ENCODE data around the gene PDE4DIP.
"Not testable (repeated sequence)": the region's sequence is repeated elsewhere in the genome, so short reads cannot be mapped to it uniquely, and the experiment has no call there.

The PDE4DIP gene

DNA sequence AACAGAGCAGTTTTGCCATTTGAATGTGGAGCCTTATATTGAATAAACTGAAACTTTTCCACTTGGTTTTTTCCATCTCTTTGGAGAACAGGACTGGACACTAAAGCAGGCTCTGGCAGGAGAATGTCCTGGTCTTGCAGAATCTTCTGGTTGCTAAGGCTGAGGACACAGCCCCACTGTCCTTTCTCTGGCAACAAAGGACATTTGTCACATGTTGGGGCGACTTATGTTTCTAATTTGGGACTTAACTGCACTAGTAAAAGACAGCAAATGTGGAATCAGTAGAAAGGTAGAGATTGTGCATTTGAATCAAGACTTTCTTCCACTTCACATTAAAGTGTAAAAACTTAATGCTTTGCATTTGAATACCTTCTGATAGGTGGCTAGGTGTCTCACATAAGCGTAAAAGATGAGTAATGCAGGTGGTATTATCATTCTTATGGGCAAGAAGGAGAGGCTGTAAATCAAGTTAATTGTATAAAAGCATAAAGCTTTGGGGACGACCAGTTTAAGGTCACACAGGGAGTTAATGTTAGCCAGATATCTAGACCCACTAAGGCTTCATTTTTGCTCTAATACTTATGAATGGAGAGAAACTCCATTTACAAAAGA lies 74.7 kb downstream of the PDE4DIP start:
- DNase-seq (ENCODE audit: low read depth in 2 of 2) = not testable (repeated sequence)

- DNase-seq (ENCODE audit: low read depth in 2 of 2) = not testable (repeated sequence)
Observed at GRCh38 chr1:148921047-148921446, 76.8 kb downstream of the PDE4DIP start.

DNA sequence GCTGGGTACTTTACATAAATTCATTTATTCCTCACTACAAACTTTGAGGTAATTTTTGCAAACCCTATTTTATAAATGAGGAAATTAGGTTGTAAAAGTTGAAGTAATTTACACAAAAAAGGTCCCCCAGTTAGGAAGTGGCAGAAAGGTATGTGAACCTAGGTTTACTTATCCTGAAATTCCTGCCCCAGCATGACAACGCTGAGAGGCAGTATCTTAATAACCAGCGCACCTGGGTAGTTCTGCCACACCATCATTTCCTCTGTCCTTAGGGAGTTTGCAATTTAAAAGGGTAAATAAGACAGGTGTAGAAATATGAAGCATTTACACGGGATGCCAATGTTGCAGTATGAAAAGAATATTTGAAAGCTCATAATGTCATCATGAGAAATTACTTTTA lies 79.6 kb downstream of the PDE4DIP start:
- DNase-seq (ENCODE audit: low read depth in 2 of 2) = not testable (repeated sequence)

DNA sequence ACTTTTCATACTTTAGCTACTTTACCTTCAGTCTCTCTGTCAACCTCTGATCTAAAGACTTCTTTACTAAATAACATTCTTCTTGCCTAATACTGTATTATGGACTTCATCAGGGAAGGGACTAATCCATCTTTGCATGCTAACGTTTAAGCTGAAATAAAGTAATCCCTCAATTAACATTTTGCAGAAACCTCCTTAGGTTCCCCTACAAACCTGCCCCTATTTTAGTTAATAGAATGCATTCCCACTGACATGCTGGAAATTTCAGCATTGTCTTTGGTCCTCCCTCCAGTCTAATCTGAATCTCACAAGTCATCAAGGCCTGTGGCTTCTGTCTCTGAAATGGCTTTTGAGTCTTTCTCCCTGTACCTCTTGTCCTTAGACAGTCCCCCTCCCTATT lies 83.4 kb downstream of the PDE4DIP start:
- DNase-seq (ENCODE audit: low read depth in 2 of 2) = not testable (repeated sequence)

DNA sequence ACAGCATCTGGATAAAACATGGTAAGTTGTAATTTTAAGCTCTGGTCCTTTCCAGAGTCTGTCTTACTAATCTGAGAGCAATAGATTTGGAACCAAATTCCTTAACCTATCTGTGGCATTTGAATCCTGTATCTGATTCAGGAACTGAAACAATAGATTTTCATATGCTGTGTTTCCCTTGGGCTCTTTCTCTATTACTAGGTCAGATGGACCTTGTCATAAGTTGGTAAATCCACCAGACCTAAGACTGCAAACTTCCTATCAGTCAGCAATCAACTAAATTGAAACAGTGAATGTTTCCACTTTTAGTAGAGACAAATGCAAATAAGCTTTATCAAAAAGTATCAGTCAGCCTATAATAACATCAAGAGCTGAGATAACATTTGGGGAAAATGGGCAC lies 85.0 kb downstream of the PDE4DIP start:
- DNase-seq (ENCODE audit: low read depth in 2 of 2) = not testable (repeated sequence)

DNA sequence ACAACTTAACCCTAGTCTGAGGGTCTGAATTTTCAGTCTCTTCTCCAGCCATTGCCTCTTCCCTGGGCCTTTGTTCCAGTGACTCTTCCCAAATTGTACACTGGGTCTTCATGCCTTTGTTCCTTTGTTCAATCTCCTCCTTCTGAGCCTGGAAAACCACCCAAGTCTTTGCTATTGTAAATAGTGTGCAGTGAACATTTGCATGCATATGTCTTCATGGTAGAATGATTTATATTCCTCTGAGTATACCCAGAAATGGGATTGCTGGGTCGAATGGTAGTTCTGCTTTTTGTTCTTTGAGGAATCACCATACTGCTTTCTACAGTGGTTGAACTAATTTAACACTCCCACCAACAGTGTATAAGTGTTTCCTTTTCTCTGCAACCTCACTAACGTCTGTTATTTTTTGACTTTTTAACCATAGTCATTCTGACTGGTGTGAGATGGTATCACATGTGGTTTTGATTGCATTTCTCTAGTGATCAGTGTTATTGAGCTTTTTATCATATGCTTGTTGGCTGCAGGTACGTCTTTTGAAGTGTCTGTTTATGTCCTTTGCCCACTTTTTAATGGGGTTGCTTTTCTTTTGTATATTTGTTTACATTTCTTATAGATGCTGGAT lies 91.3 kb downstream of the PDE4DIP start:
- DNase-seq (ENCODE audit: low read depth in 2 of 2) = not testable (repeated sequence)

DNA sequence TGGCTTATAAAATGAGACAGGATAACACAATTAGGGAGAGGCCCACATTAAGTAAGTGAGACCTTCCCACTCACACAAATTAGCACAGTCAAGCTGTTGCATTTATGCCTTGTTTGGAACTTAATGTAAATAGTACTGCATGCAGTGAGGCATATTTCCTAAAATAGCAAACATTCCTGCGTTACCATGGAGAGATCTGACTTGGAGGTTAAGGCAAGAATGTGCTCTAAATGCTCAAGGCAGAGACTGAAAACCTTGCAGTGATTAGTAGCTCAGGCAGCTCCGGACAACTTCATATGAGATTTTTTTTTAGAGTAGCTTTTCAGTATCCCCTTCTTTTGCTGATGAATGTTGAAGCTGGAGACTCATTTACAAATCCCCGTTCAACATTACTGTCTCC lies 98.7 kb downstream of the PDE4DIP start:
- DNase-seq (ENCODE audit: low read depth in 2 of 2) = not testable (repeated sequence)

- DNase-seq (ENCODE audit: low read depth in 2 of 2) = not testable (repeated sequence)
Observed at GRCh38 chr1:148945130-148945529, 100.9 kb downstream of the PDE4DIP start.

- not testable (repeated sequence) for DNase-seq (ENCODE audit: low read depth in 2 of 2)
Observed at GRCh38 chr1:148948768-148949167, 104.5 kb downstream of the PDE4DIP start.

- DNase-seq (ENCODE audit: low read depth in 2 of 2) = peak; percentile 66 to 71
Observed at GRCh38 chr1:148951336-148952227, 107.4 kb downstream of the PDE4DIP start.

DNA sequence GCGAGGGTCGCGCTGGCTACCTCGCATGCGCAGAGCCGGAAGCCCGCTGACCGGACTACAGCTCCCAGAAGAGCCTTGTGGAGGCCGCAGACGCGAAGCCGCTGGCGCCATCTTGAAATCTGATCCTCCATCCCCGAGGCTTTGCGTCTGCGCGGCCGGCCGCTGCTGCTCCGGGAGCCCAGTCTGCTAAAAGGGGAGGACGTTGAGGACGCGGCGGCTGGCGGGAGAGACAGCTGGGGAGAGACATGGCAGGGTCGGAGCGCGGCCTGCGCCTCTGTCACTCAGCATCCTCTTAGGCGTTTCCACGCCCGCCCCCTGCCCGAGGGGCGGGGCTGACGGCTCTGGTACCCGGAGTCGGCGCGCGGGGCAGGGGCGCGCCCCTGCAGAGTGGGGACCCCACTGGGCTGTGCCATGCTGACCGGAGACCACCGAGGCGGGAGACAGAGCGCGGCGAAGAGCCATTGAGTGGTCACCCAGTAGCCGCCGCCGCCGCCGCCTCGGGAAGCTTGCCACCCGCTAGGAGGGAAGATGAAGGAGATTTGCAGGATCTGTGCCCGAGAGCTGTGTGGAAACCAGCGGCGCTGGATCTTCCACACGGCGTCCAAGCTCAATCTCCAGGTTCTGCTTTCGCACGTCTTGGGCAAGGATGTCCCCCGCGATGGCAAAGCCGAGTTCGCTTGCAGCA lies 108.2 kb downstream of the PDE4DIP start:
- not testable (repeated sequence) for DNase-seq (ENCODE audit: low read depth in 2 of 2)

- not testable (repeated sequence) for DNase-seq (ENCODE audit: low read depth in 2 of 2)
Observed at GRCh38 chr1:148952938-148953616, 108.8 kb downstream of the PDE4DIP start.

GRCh38 chr1:148953730-148954129 lies 109.5 kb downstream of the PDE4DIP start:
- not testable (repeated sequence) for DNase-seq (ENCODE audit: low read depth in 2 of 2)

- DNase-seq (ENCODE audit: low read depth in 2 of 2) = not testable (repeated sequence)
Observed at GRCh38 chr1:148958343-148958742, 114.1 kb downstream of the PDE4DIP start.

- DNase-seq (ENCODE audit: low read depth in 2 of 2) = not testable (repeated sequence)
Observed at GRCh38 chr1:148960212-148961000, 116.2 kb downstream of the PDE4DIP start.

GRCh38 chr1:148962127-148962857 lies 118.1 kb downstream of the PDE4DIP start:
- not testable (repeated sequence) for DNase-seq (ENCODE audit: low read depth in 2 of 2)

GRCh38 chr1:148966084-148966483 lies 121.9 kb downstream of the PDE4DIP start:
- DNase-seq (ENCODE audit: low read depth in 2 of 2) = not testable (repeated sequence)

GRCh38 chr1:148967580-148967979 lies 123.4 kb downstream of the PDE4DIP start:
- DNase-seq (ENCODE audit: low read depth in 2 of 2) = not testable (repeated sequence)

DNA sequence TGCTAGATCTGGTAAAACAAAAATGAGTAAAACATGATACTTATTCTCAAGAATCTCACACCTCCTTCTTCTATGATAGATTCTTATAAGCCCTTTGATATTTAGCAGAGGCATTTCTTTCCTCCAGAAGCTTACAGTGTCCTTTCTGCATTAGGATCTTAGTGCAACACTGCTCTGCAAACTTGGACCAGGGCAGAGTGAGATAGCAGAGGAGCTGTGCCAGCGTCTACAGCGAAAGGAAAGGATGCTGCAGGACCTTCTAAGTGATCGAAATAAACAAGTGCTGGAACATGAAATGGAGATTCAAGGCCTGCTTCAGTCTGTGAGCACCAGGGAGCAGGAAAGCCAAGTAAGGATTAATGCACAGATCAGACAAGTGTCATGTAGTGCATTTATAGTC lies 124.5 kb downstream of the PDE4DIP start:
- DNase-seq (ENCODE audit: low read depth in 2 of 2) = not testable (repeated sequence)

DNA sequence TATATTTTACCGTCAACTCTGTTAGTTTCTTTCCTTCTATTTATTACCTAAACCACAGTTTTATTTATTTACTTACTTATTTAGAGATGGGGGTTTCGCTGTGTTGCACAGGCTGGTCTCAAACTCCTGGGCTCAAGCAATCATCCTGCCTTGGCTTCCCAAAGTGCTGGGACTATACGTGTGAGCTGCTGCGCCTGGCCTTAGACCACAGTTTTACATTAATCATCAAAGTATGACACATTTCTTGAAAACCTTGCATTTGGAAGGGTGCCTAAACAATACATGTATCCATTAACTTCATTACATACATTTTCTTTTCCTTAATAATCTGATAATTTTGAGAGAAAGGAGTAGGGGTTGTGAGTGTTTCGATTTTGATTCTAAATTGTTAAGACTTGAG lies 124.9 kb downstream of the PDE4DIP start:
- not testable (repeated sequence) for DNase-seq (ENCODE audit: low read depth in 2 of 2)

Measured in fibroblast of skin of left quadriceps (primary cell).